ENCODE results near the gene FAM107B. TPM values are rescaled to one million over a fixed set of nuclear protein-coding genes. Genes with fewer than 3 reads are reported as not detected.

Gene FAM107B
- total and polyA plus RNA-seq, 4 donors, result 24.9 to 58.1 (median 30.9) TPM

- TF ChIP-seq, protein P1, sequence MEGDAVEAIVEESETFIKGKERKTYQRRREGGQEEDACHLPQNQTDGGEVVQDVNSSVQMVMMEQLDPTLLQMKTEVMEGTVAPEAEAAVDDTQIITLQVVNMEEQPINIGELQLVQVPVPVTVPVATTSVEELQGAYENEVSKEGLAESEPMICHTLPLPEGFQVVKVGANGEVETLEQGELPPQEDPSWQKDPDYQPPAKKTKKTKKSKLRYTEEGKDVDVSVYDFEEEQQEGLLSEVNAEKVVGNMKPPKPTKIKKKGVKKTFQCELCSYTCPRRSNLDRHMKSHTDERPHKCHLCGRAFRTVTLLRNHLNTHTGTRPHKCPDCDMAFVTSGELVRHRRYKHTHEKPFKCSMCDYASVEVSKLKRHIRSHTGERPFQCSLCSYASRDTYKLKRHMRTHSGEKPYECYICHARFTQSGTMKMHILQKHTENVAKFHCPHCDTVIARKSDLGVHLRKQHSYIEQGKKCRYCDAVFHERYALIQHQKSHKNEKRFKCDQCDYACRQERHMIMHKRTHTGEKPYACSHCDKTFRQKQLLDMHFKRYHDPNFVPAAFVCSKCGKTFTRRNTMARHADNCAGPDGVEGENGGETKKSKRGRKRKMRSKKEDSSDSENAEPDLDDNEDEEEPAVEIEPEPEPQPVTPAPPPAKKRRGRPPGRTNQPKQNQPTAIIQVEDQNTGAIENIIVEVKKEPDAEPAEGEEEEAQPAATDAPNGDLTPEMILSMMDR (IDR thresholded peaks at IDR 0.05; ENCODE audit: low read depth, low read length, missing input control), result no peak
- TF ChIP-seq, protein P2, sequence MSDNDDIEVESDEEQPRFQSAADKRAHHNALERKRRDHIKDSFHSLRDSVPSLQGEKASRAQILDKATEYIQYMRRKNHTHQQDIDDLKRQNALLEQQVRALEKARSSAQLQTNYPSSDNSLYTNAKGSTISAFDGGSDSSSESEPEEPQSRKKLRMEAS (IDR thresholded peaks at IDR 0.05), result no peak
Measured at GRCh38 chr10:14703631-14704001, 71.1 kb downstream of the FAM107B start (continued).

- 97% methylated on average over 7 of the region's 7 CpGs for WGBS
- H3K9me3 ChIP-seq (ENCODE audit: control insufficient read depth in 4 of 4, low read length in 3 of 4), result no peaks in the 10 kb centered on the region
- no peak overlapping the region for H3K9ac ChIP-seq (ENCODE audit: low read depth in 1 of 2, low read length in 2 of 2)
- no peak for DNase-seq (ENCODE audit: low spot score)
- H3K4me3 ChIP-seq (ENCODE audit: low read depth in 1 of 3, low read length in 3 of 3), result no peak overlapping the region
- H3K27me3 ChIP-seq (ENCODE audit: control insufficient read depth in 4 of 4, insufficient read depth in 4 of 4, low read length in 3 of 4), result no peaks in the 10 kb centered on the region
- TF ChIP-seq, protein P3, sequence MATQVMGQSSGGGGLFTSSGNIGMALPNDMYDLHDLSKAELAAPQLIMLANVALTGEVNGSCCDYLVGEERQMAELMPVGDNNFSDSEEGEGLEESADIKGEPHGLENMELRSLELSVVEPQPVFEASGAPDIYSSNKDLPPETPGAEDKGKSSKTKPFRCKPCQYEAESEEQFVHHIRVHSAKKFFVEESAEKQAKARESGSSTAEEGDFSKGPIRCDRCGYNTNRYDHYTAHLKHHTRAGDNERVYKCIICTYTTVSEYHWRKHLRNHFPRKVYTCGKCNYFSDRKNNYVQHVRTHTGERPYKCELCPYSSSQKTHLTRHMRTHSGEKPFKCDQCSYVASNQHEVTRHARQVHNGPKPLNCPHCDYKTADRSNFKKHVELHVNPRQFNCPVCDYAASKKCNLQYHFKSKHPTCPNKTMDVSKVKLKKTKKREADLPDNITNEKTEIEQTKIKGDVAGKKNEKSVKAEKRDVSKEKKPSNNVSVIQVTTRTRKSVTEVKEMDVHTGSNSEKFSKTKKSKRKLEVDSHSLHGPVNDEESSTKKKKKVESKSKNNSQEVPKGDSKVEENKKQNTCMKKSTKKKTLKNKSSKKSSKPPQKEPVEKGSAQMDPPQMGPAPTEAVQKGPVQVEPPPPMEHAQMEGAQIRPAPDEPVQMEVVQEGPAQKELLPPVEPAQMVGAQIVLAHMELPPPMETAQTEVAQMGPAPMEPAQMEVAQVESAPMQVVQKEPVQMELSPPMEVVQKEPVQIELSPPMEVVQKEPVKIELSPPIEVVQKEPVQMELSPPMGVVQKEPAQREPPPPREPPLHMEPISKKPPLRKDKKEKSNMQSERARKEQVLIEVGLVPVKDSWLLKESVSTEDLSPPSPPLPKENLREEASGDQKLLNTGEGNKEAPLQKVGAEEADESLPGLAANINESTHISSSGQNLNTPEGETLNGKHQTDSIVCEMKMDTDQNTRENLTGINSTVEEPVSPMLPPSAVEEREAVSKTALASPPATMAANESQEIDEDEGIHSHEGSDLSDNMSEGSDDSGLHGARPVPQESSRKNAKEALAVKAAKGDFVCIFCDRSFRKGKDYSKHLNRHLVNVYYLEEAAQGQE (IDR thresholded peaks at IDR 0.05), result no peak
- TF ChIP-seq RXRA (IDR thresholded peaks at IDR 0.05) (no peak), HNF4A (conservative IDR thresholded peaks at IDR 0.05) (no peak), GABPA (IDR thresholded peaks at IDR 0.05 in 1 of 2, conservative IDR thresholded peaks at IDR 0.05 in 1 of 2) (no peak), HNF4G (IDR thresholded peaks at IDR 0.05) (no peak), ATF3 (IDR thresholded peaks at IDR 0.05) (no peak), FOXA1 (IDR thresholded peaks at IDR 0.05) (no peak), TAF1 (conservative IDR thresholded peaks at IDR 0.05) (no peak), JUND (IDR thresholded peaks at IDR 0.05) (no peak), EGR1 (IDR thresholded peaks at IDR 0.05; ENCODE audit: low read depth in 2 of 2) (no peak), FOXA2 (IDR thresholded peaks at IDR 0.05) (no peak), SP1 (IDR thresholded peaks at IDR 0.05) (no peak), NR2F2 (IDR thresholded peaks at IDR 0.05) (no peak)
- TF ChIP-seq, protein P2 (IDR thresholded peaks at IDR 0.05), result no peak
- TF ChIP-seq, protein P1 (IDR thresholded peaks at IDR 0.05; ENCODE audit: low read depth, low read length, missing input control), result no peak
- no peak overlapping the region for H3K27ac ChIP-seq (ENCODE audit: low read depth in 1 of 2, low read length in 2 of 2)
- H3K4me1 ChIP-seq (ENCODE audit: control insufficient read depth in 4 of 4, insufficient read depth in 4 of 4, low read length in 3 of 4), result peaks cover 13 to 31% (median 20%) of the 10 kb centered on the region in 4 donors
- H3K36me3 ChIP-seq (ENCODE audit: control insufficient read depth in 4 of 4, insufficient read depth in 3 of 4, low read depth in 1 of 4, low read length in 3 of 4), result no peaks in the 10 kb centered on the region
Measured at GRCh38 chr10:14701466-14701865, 73.2 kb downstream of the FAM107B start.
